AG04449 (cell line): ENCODE results near the gene PFN3.
"Not testable (repeated sequence)": the region's sequence is repeated elsewhere in the genome, so short reads cannot be mapped to it uniquely, and the experiment has no call there.

ENCODE experiments used
- CTCF ChIA-PET: fragments of 350-600 bp; formaldehyde crosslinking; extraction: SDS; loops from one replicate; lab custom pipeline; 2021; ENCODE audit warnings: antibody characterized with exemption; lab: Yijun Ruan, JAX
- POLR2A ChIA-PET: fragments of 400-600, 350-600 bp; formaldehyde crosslinking; extraction: SDS; loops from one replicate; lab custom pipeline; 2020; ENCODE audit warnings: antibody characterized with exemption, inconsistent platforms; lab: Yijun Ruan, JAX
- DNase-seq: peaks from one replicate; pipeline ENCODE4 v3.0.0-alpha.2; 2010; ENCODE audit warnings: low read depth, low spot score
- H3K4me3 ChIP-seq: 2 replicates; pipeline ENCODE4 v1.5.1; 2011; ENCODE audit warnings: low read depth, mild to moderate bottlenecking, control low read depth, low read length
- CTCF ChIP-seq: IDR thresholded peaks from one replicate; pipeline ENCODE4 v1.5.1; 2011; ENCODE audit warnings: mild to moderate bottlenecking, moderate library complexity, low read length, control low read depth, inconsistent platforms; ENCODE audit not compliant: insufficient read depth; ENCODE audit errors: missing control alignments

PFN3 gene

GRCh38 chr5:177361418-177362291, 38.8 kb downstream of the PFN3 start:
- ChIA-PET CTCF (interaction anchor here (1.2 to 3.3 kb wide), 7 partner anchors 9 to 247 kb away, joined by 3 to 20 read pairs (median 6); partner anchors contain the start of gene LMAN2), POLR2A (interaction anchor here (1.2 to 1.3 kb wide), 2 partner anchors 10 to 134 kb away, joined by 3 read pairs; partner anchors contain the start of gene LMAN2)
- DNase-seq, result no peak
- TF ChIP-seq CTCF, result no peak
- H3K4me3 ChIP-seq, result no peak overlapping the region

- H3K4me3 ChIP-seq, DNase-seq: not testable (repeated sequence)
- CTCF ChIA-PET, result interaction anchor here (1.2 to 3.3 kb wide), 8 partner anchors 9 to 246 kb away, joined by 3 to 20 read pairs (median 5); partner anchors contain the start of gene LMAN2
- POLR2A ChIA-PET, result interaction anchor here (1.3 kb wide), 1 partner anchor 9 kb away, joined by 3 read pairs; the partner anchor contains the start of gene LMAN2
Observed at GRCh38 chr5:177360740-177361139, 39.7 kb downstream of the PFN3 start.

GRCh38 chr5:177359860-177360259, 40.6 kb downstream of the PFN3 start:
- DNase-seq, result no peak
- ChIA-PET POLR2A (no interaction called here), CTCF (interaction anchor here (1.2 to 3.3 kb wide), 3 partner anchors 11 to 44 kb away, joined by 3 to 20 read pairs (median 7); no protein-coding TSS in a partner anchor)

GRCh38 chr5:177359451-177359851, 41.0 kb downstream of the PFN3 start:
- H3K4me3 ChIP-seq, result no peak overlapping the region
- ChIA-PET POLR2A (no interaction called here), CTCF (interaction anchor here (1.1 to 3.3 kb wide), 3 partner anchors 11 to 50 kb away, joined by 3 to 20 read pairs (median 3); no protein-coding TSS in a partner anchor)
- no peak for DNase-seq
- TF ChIP-seq CTCF, result no peak

More at GRCh38 chr5:177359860-177360259, 40.6 kb downstream of the PFN3 start:
- TF ChIP-seq CTCF, result no peak
- H3K4me3 ChIP-seq, result no peak overlapping the region

- CTCF ChIA-PET, result interaction anchor here (1.1 kb wide), 2 partner anchors 13 to 49 kb away, joined by 3 to 4 read pairs; no protein-coding TSS in a partner anchor
- no peak overlapping the region for H3K4me3 ChIP-seq
- TF ChIP-seq CTCF, result no peak
- POLR2A ChIA-PET, result no interaction called here
- DNase-seq, result no peak
Observed at GRCh38 chr5:177358370-177358819, 42.1 kb downstream of the PFN3 start.

- no peak within 1 kb of the TSS for H3K4me3 ChIP-seq
- POLR2A ChIA-PET, result no interaction called here
- CTCF ChIA-PET, result interaction anchor here (1.1 kb wide), 1 partner anchor 13 kb away, joined by 4 read pairs; no protein-coding TSS in a partner anchor
- no peak for DNase-seq
- no peak for TF ChIP-seq CTCF
Observed at GRCh38 chr5:177357459-177358351, 42.8 kb downstream of the PFN3 start, which contains the start of gene RGS14. RGS14 (plus strand) TSS chr5:177357924; CDS start chr5:177358025, 101 bp downstream.
